Muscle layer of duodenum (tissue), 2 donors: Measurements from ENCODE around the gene PLPP4.

Experiments
- H3K27ac ChIP-seq: one replicate; pipeline ENCODE4 v1.7.0; 2013; ENCODE audit warnings: mild to moderate bottlenecking, low read length
- H3K27me3 ChIP-seq: one replicate; pipeline ENCODE4 v1.7.0; 2013; ENCODE audit warnings: low read depth, mild to moderate bottlenecking, control low read depth, low read length
- H3K36me3 ChIP-seq, 2 donors: one replicate each; pipeline ENCODE4 v1.7.0; 2013; ENCODE audit warnings: low read length in 2 of 2, control low read depth in 1 of 2, mild to moderate bottlenecking in 1 of 2; ENCODE audit not compliant: insufficient read depth in 2 of 2, control insufficient read depth in 1 of 2
- H3K4me1 ChIP-seq, 2 donors: one replicate each; pipeline ENCODE4 v1.7.0; 2013; ENCODE audit warnings: low read length in 2 of 2, mild to moderate bottlenecking in 2 of 2, control low read depth in 1 of 2, moderate library complexity in 1 of 2; ENCODE audit not compliant: insufficient read depth in 2 of 2, control insufficient read depth in 1 of 2
- H3K4me3 ChIP-seq, 2 donors: one replicate each; pipeline ENCODE4 v1.7.0; 2013; ENCODE audit warnings: low read length in 2 of 2, low read depth in 1 of 2, mild to moderate bottlenecking in 1 of 2
- H3K9me3 ChIP-seq, 2 donors: one replicate each; pipeline ENCODE4 v1.7.0; 2013; ENCODE audit warnings: low read length in 2 of 2, control low read depth in 1 of 2, mild to moderate bottlenecking in 1 of 2; ENCODE audit not compliant: control insufficient read depth in 1 of 2
- donor health status: healthy.

PLPP4 gene

GRCh38 chr10:120580918-120581895 is 124.2 kb downstream of the PLPP4 start:
- Histone ChIP-seq H3K27me3 (no peaks in the 10 kb centered on the region), H3K4me1 (no peaks in the 10 kb centered on the region), H3K4me3 (no peak overlapping the region), H3K36me3 (no peaks in the 10 kb centered on the region), H3K9me3 (no peaks in the 10 kb centered on the region), H3K27ac (no peak overlapping the region)

- H3K36me3 ChIP-seq, result no peaks in the 10 kb centered on the region
- no peak overlapping the region for H3K4me3 ChIP-seq
- no peaks in the 10 kb centered on the region for H3K27me3 ChIP-seq
- H3K9me3 ChIP-seq, result no peaks in the 10 kb centered on the region
- H3K27ac ChIP-seq, result no peak overlapping the region
- no peaks in the 10 kb centered on the region for H3K4me1 ChIP-seq
These were observed 125.7 kb downstream of the PLPP4 start for GRCh38 chr10:120582753-120583152.

- Histone ChIP-seq H3K4me3 (no peak overlapping the region), H3K36me3 (no peaks in the 10 kb centered on the region), H3K27ac (no peak overlapping the region), H3K4me1 (no peaks in the 10 kb centered on the region), H3K27me3 (no peaks in the 10 kb centered on the region), H3K9me3 (no peaks in the 10 kb centered on the region)
These were observed 126.5 kb downstream of the PLPP4 start for GRCh38 chr10:120583424-120584108.

- Histone ChIP-seq H3K4me1 (no peaks in the 10 kb centered on the region), H3K36me3 (no peaks in the 10 kb centered on the region), H3K27ac (no peak overlapping the region), H3K4me3 (no peak overlapping the region), H3K9me3 (no peaks in the 10 kb centered on the region), H3K27me3 (no peaks in the 10 kb centered on the region)
These were observed 127.8 kb downstream of the PLPP4 start for GRCh38 chr10:120584786-120585185.

GRCh38 chr10:120586471-120586872 is 129.4 kb downstream of the PLPP4 start:
- no peak overlapping the region for H3K27ac ChIP-seq
- no peaks in the 10 kb centered on the region for H3K4me1 ChIP-seq
- H3K4me3 ChIP-seq, result no peak overlapping the region
- H3K9me3 ChIP-seq, result no peaks in the 10 kb centered on the region
- no peaks in the 10 kb centered on the region for H3K36me3 ChIP-seq
- H3K27me3 ChIP-seq, result no peaks in the 10 kb centered on the region

- H3K4me1 ChIP-seq, result no peaks in the 10 kb centered on the region
- no peaks in the 10 kb centered on the region for H3K27me3 ChIP-seq
- H3K4me3 ChIP-seq, result no peak overlapping the region
- H3K9me3 ChIP-seq, result no peaks in the 10 kb centered on the region
- no peaks in the 10 kb centered on the region for H3K36me3 ChIP-seq
- H3K27ac ChIP-seq, result no peak overlapping the region
These were observed 130.0 kb downstream of the PLPP4 start for GRCh38 chr10:120587061-120587460.

- H3K4me1 ChIP-seq, result no peaks in the 10 kb centered on the region
- H3K27me3 ChIP-seq, result no peaks in the 10 kb centered on the region
- no peak overlapping the region for H3K27ac ChIP-seq
- H3K4me3 ChIP-seq, result no peak overlapping the region
- H3K9me3 ChIP-seq, result no peaks in the 10 kb centered on the region
- H3K36me3 ChIP-seq, result no peaks in the 10 kb centered on the region
These were observed 131.3 kb downstream of the PLPP4 start for GRCh38 chr10:120588311-120588710.

- Histone ChIP-seq H3K9me3 (no peaks in the 10 kb centered on the region), H3K4me1 (no peaks in the 10 kb centered on the region), H3K36me3 (no peaks in the 10 kb centered on the region), H3K27ac (no peak overlapping the region), H3K27me3 (no peaks in the 10 kb centered on the region), H3K4me3 (no peak overlapping the region)
These were observed 136.7 kb downstream of the PLPP4 start for GRCh38 chr10:120593693-120594092.

- no peak overlapping the region for H3K4me3 ChIP-seq
- no peaks in the 10 kb centered on the region for H3K36me3 ChIP-seq
- peaks cover 0 to 2% of the 10 kb centered on the region in 2 donors for H3K9me3 ChIP-seq
- H3K4me1 ChIP-seq, result no peaks in the 10 kb centered on the region
- H3K27ac ChIP-seq, result no peak overlapping the region
- no peaks in the 10 kb centered on the region for H3K27me3 ChIP-seq
These were observed 140.9 kb downstream of the PLPP4 start for GRCh38 chr10:120597902-120598301.

GRCh38 chr10:120598386-120598785 is 141.4 kb downstream of the PLPP4 start:
- H3K36me3 ChIP-seq, result no peaks in the 10 kb centered on the region
- no peaks in the 10 kb centered on the region for H3K27me3 ChIP-seq
- H3K4me3 ChIP-seq, result no peak overlapping the region
- H3K27ac ChIP-seq, result no peak overlapping the region
- no peaks in the 10 kb centered on the region for H3K4me1 ChIP-seq
- peaks cover 0 to 7% of the 10 kb centered on the region in 2 donors for H3K9me3 ChIP-seq

GRCh38 chr10:120599200-120599724 is 142.2 kb downstream of the PLPP4 start:
- Histone ChIP-seq H3K27ac (no peak overlapping the region), H3K27me3 (no peaks in the 10 kb centered on the region), H3K36me3 (no peaks in the 10 kb centered on the region), H3K4me1 (no peaks in the 10 kb centered on the region), H3K4me3 (no peak overlapping the region), H3K9me3 (peaks cover 0 to 8% of the 10 kb centered on the region in 2 donors)
